Right renal cortex interstitium (tissue), 3 donors: ENCODE data around the gene EME1. TPM values are rescaled to one million over a fixed set of nuclear protein-coding genes. Genes with fewer than 3 reads are reported as not detected.

Experiments
- DNase-seq, 3 donors: peaks; one replicate each; pipeline ENCODE4 v3.0.0-alpha.2; 2013; ENCODE audit warnings: low read depth in 3 of 3, low spot score in 2 of 3
- polyA plus RNA-seq, 3 donors: library from polyadenylated mRNA; unstranded; fragments of 120-200 nt; gene quantifications; one replicate each; pipeline ENCODE4 v1.2.1, GENCODE V29; 2013; ENCODE audit not compliant: insufficient read length in 3 of 3

The EME1 gene
- polyA plus RNA-seq, 3 donors: 7.1 to 9.4 (median 8.5) TPM

DNA sequence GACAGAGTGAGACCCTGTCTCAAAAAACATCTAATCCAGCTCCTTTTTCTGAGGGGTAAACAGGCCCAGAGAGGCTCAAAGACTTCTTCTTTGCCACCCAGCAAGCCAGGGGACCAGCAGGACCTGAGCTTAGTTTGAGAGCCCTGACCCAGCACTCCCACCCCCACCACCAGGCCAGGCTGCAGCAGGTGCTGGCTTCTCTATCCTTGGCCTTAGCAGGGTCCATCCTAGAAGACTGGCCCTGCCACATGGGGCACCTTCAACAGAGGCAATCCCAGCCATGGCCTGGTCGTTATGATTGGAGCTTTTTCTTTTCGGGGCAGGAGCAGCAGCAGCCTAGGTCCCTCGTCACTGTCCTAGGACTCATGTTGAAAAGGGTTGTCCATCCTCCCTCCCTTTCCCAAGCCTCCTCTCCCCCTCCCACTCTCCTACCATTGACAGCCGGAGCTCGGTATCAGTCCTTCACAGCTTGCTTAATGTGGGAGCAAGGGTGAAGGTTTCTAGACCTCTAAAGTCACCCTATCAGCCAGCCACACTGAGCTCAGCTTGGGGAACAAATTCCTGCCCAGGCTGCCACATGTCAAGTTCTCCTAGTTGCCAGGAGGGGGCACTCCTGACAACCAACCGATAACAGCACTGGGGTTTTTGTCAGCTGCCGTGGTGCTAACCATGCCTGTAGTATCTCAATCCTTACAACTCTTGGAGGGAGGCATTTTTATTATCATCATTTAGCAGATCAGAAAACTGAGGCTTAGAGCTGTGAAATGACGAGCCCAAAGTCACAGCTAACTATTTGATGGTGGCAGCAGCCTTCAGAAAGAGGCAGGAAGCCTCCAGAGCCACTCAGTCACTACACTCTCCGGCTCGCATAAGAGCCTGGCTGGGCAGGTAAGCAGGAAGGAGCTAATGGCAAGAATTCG lies 11.2 kb upstream of the EME1 start:
- DNase-seq: no peak

DNA sequence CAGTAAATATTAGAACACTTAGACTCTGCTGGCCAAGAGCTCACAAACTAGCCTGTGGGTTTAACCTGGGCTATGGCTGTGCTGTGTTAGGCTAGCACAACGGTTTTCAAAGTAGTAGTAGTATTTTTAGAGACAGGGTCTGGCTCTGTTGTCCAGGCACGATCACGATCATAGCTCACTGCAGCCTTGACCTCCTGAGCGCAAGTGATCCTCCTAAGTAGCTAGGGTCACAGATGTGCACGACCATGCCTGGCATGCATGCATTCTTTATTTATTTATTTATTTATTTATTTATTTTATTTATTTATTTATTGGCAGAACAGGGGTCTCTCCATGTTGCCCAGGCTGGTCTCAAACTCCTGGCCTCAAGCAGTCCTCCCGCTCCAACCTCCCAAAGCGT lies 10.4 kb upstream of the EME1 start:
- DNase-seq: no peak

DNA sequence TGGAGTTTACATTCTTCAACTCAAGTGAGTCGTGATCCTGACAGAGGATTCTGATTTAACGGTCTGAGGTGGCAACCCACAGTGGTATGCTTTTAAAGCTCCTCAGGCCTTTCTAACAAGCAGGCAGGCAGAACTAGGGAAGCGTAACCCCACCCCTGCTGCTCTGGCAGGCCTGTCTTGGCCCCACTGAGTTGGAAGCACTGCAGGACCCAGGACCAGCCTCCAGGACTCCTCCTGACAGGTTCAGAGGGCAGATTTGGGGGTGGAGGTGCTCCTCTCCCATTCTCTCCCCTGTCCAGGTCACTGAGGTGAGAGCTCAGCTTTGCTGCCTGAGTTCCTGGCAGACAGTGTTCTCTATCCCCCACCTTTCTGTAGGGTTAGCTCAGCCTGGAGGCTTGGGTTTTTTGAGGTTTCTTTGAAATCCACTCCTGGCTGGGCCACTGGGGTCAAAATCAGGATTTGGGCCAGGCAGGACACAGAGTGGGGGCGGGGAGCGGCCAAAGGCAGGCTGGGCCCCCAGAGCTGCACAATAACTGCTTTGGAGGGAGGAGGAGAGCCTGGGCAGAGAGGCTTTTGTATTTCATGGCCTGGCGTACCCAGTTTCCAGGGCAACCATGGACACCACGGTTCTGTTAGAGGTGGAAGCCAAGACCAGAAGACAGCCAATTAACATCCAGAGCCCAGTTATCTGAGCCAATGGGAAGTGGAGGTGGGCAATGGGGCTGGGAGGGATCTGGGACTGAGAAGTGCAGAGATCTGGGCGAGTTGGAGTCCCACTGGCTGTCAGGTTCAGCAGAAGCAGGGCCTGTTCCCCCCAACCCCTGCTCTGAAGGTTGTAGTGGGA lies 9.6 kb upstream of the EME1 start:
- no peak for DNase-seq

DNA sequence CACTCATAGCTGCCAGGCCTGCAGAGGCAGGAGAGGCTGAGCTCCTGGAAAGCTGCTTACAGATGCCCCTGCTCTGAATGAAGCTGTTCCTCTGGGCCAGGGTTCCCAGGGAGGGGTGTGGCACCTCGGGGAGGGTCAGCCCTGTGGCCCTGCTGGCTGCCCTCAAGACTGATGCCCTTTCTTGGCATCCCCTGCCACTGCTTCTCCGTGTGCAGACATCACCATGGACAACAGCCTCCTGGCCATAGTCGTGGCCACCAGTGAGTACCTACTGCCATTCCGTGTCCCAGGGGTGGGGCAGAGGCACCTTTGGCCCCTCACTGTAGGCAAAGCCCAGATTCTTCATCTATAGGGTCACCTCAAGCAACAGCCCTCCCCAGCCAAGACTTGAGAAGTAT lies 9.0 kb upstream of the EME1 start:
- no peak for DNase-seq

DNA sequence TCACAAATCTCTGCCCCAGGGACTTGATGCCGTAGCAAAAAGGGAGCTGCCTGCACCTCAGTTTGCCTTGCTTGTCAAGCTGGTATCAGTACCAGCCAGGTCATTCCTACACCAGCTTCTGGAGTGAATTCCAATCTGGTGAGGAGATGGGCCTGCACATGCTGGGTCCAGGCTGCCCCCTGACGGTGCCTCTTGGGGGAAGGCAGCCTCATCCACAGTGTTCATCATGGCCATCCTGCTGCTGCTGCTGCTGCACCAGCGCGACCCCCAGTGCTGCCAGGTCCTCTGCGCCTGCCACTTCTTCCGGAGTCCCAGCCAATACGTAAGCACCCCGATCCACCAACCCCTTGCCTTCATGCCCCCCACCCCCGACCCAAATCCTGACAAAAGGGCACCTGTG lies 8.3 kb upstream of the EME1 start:
- DNase-seq: no peak

DNA sequence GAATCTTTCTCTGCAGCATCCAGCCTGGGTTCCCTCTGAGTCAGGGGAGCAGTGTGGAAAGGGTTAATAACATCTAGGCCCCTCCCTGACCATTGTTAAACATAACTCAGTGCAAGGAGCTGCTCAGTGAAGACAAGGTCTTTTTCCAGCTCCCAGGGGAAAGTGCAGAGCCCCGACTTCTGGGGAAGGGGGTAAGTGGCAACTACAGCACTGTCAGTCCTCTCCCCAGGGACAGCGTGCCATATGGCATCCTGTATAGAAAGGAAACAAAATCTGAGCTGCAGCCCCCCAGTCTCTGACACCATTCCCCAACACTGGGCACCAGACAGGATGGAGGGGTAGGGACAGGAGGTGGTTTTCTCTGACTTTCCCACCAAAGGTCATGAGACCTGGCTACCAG lies 7.9 kb upstream of the EME1 start:
- DNase-seq: no peak

DNA sequence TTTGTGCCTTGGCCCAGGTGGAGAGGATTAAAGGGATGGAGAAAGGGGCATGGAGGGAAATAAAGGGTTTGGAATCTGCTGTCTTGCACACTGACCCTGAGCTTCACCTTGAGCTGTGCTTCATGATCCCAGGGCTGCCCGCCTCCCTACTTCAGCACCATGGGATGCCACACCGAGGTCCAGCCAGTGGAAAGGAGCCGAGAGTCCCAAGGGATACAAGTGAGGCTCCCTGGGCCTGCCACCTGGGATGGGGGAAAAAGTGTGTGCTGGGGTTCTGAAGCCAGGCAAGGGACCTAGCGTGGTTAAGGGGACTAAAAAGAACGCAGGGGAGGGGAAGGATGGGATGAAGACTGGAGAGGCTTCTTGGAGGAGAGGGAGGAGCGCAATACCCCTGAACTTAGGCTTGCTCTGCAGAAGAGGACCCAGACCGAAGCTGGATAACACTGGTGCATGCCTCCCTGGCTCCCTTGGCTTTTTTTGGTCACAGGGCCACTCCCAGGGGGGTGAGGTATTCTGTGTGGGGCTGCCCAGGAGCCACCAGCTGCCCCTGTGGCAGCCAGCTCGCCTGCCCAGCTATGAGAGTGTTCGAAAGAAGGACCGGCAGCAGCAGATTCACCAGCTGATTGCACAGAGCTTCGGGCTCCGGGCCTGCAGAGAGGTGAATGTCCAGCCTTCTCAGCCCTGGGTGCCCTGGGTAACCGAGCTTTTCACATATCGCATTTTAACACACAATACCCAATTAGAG lies 7.2 kb upstream of the EME1 start:
- no peak for DNase-seq

DNA sequence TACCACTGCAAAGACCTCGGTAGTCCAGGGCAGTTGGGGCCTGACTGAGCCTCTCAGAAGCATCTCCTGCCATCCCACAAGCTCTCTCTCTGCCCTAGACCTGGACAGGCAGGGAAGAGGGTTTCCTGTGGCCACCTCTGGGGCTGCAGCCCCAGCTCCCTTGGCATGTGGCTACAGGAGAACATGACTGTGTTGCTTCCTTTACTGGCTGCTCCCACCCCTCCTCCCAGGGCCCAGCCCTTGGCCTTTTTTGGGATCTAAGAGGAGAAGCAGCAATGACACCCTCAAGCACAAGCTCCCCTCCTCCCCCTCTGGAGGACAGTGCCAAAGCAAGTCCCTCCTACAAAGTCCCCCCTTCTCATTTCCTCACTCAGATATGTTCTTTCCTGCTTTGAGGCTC lies 5.6 kb upstream of the EME1 start:
- DNase-seq: no peak

DNA sequence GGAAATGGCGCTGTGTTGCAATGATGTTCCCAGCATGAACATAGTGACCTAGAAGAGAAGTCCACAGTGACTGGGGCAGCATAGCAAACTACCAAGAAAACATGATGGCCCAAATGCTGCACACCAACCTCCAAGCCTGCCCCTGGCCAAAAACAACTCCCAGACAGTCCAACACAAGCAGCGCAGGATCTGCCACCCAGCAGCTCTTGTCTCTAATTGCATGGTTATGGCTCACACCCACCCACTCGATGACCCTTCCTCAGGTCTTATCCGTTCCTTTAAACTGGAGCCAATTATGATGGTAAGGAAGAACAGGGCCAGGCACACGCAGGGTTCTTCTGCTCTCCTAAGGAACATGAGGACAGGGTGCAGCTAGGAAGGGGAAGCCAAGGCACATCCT lies 3.0 kb upstream of the EME1 start:
- DNase-seq: no peak

DNA sequence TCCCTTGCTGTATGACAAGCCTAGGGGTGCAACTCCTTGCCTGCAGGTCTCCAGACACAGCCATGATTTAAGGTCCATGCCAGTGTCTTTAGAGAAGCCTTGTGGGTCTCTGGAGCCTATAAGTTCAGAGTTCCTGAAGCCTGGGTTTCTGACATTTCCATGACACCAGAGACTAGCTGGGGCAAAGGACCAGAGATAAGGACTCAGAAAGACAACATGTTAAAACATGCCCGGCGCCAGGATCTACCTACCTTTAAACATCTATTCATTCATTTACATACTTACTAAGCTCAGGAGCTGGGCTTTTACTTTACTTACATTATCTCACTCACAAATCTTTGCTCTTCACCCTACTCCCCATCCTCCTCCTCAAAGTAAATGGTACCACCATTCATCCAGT lies 1.5 kb upstream of the EME1 start:
- DNase-seq: no peak

DNA sequence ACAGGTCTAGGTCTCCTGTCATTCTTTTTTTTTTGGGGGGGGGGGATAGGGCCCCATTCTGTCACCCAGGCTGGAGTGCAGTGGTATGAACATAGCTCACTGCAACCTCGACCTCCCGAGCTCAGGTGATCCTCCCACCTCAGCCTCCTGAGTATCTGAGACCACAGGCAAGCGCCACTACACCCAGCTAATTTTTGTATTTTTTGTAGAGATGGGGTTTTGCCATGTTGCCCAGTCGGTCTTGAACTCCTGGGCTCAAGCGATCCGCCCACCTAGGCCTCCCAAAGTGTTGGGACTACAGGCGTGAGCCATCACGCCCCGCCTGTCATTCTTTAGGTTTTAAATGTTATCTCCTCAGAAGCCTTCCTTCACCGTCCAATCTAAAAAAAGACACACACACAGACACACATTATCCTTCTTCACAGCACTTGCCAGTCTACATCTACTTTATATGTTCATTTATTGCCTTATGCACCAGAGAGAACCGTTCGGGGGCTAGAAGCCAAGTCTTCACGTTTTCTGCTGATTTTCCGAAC lies 739 bp upstream of the EME1 start:
- DNase-seq: no peak

DNA sequence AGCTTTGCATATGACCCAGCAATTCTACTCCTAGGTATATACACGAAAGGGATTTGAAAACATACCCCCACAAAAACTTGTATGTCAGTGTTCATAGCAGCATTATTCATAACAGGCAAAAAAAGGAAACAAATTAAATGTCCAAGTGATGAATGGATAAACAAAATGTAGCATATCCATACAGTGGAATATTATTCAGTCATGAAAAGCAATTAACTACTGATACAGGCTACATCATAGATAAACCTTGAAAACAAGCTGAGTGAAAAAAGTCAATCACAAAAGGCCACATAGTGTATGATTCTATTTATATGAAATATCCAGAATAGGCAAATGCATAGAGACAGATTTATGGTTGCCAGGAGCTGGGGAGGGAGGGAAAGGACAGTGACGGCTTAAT lies 676 bp downstream of the EME1 start:
- DNase-seq: no peak

DNA sequence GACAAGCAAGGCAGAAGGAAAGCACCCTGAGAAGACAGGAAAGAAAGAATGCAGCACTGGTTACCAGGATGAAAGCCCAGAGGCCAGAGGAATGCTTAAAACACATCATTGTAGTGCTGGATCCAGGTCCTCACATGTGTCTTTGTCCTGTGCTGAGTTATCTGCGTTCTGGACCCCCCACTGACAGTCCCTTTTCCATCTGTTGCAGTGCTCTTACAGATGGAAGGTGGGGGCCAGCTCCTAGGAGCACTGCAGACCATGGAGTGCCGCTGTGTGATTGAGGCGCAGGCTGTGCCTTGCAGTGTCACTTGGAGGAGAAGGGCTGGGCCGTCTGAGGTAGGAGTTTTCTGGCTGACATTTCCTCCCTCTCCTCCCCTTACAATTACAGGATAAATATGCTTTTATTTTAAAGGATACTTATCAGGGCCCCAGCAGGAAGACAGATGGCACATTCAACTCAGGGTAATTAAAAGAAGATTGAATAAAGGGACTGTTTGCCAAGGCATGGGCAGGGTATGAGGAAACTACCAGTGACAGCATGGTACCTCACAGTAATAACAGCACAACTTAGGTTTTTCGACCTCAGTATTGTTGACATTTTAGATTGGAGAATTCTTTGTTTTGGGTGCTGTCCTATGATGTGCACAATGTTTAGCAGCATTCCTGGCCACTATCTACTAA lies 3.0 kb downstream of the EME1 start:
- no peak for DNase-seq

DNA sequence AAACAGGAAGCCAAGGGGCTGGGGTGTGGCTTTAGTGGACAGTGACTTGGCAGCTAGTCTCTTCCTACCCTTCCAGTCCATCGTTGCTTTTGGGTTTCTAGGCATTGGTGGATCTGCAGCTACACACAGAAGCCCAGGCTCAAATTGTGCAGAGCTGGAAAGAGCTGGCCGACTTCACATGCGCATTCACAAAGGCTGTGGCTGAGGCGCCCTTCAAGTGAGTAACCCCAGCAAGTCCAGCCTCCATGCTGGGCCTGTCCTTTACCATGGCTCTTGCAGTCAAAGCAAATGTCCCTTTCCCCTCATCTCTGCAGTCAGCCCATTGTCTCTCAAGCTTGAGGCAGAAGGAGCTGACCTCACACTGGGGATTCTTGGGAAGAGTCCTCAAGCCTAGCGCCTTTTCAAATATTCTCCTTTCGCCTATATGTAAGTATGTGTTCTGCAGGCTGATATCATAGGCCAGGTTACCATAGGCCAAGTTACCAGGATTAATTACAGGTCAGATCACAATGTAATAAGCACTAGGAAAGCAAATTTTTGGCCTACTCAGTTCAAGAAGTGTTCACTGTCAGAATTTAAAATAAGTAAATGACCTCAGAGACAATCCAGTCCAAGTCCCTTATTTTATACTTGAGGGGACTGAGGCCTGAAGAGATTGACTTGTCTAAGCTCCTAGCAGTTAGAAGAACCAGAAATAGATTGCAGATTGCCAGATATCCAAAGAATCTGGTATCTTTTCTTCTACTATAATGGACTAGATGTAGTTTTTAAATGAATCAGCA lies 6.5 kb downstream of the EME1 start:
- no peak for DNase-seq

DNA sequence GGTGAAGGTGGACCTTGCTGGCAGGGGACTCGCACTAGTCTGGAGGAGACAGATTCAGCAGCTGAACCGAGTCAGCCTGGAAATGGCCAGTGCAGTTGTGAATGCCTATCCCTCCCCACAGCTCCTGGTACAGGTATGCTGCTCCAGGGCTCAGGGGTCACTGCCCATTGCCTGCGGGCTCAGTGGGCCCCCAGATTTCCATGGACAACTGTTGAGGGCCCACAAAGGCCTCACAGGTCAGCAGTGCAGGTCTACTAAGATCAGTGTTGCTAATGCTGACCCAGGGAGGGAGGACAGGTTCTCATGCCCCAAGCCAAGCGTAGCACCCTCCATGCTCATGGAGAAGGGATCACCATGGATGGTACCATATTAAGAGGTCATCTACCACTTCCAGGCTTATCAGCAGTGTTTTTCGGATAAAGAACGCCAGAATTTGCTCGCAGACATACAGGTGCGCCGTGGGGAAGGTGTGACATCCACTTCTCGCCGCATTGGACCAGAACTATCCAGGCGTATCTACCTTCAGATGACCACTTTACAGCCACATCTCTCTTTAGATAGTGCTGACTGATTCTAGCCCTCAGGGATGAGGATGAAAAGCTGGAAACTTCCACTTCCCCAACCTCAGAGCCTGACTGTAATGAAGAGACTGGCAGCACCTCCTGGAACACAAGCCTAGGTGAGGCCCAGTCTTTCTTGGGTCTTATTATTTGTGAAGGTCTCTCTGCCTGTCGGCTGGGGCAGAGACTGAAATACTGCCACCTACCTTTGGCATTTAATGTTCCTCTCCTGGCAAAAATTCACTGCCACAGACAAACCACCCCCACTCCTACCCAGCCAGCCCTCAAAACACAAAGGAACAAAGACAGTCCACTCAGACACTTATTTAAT lies 7.6 kb downstream of the EME1 start:
- DNase-seq: no peak

DNA sequence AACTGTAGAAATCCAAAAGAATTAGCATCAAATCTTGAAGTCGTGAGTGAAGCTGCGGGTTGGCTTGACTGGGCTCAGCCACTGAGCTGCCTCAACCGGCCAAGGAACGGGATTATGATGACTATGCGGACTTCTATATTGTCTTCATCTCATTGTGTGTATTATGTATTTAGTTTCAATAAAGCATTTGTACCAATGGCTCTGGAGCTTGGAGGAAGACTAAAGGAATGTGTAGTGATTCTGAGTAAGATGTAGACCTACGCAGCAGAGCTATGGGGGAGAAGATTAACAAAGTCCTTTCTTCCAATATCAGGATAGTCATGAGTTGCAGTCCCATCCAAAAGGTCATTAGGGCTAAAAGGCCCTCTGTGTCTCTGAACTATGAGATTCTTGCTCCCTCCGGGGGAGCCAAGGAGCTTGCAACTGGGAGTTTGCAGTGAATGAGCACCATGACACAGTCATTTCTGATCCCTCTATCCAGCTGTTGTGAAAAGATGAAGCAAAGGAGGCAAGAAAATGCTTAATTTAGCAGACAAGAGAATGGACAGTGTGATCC lies 8.3 kb downstream of the EME1 start:
- no peak for DNase-seq

DNA sequence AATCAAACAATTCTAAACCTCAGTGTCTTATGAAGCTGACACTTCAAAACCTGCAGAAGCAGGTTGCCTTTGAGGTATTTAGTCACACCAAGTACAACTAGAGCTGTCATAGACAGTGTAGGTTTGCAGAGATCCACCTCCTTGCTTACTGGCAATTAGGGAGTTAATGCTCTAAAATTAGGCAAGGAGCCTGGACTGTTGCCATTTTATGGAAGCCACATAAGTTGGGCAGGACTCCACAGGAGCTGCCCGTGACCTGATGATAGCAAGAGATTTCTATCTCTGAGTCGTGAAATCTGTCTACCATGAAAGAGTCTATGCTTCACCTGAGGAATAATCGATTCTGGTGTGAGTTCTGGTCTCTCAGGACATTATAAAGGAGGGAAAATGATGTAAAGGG lies 8.9 kb downstream of the EME1 start:
- no peak for DNase-seq

DNA sequence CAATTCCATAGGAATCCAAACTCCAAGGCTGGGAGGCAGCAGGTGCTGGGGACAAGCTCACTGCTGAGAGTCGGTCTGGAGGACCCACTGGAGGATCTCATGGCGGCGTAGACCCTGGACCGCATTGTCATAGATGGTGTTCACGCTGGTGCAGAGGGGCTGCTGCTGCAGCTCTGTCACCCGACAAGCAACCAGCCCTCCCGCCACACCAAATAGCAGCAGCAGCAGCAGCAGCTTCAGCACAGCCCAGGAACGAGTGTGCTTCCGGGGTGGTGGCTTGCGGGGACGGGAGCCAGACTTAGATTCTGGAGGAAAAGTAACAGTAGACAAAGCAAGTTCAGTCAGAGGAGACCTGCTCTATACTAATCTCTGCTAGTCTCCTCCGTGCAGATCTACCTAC lies 9.9 kb downstream of the EME1 start:
- DNase-seq: no peak
